ENCODE data around the gene MAGI1.

The MAGI1 gene

DNA sequence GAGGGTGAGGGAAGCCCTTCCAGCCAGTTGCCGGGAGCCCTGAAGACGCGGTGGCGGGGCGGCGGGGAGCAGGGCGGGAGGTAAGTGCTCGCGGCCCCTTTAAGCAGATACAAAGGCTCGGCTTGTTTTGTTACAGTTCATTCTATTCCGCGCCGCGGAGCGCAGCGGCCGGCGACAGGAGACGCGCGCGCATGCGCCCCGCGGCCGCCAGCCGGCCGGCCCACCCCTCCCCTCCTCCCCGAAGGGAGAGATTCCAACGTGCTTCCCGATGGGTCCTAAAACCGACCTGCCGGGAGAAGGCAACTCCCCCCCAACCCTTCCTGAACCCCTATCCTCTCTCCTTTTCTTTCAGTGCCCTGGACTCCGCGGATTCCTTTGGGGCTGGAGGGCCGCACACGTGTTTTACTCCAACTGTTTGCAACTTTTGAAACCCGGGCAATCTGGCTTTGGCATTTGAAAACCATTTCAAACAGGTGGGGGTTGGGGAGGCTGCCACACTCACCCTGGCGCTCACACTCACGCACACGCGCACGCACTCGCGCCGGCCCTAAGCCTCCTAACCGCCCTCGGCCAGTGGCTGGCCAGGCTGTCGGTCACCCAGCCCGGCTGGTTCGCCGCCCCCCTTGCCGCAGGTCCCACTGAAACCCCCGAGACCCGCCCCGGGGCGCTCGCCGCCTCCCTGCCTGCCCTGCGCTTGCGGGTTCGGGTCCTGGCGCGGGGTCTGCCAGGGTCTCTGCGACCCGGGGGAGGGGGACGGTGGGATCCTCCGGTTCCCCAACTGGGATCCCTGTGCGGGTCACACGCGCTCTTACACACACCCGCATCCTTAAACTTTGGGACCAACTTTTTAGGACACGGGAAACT lies at the start of gene MAGI1:
Gene MAGI1 (minus strand): TSS at position 193 of the 864 bp plus-strand sequence. CDS start 610 bp downstream, outside the sequence.
- Histone ChIP-seq H3K9me3 (no peaks in the 10 kb centered on the region), H3K4me1 (ENCODE audit: control insufficient read depth in 1 of 2, insufficient read depth in 1 of 2, low read depth in 1 of 2, low read length in 1 of 2) (peaks cover 0 to 15% of the 10 kb centered on the region in 2 experiments), H3K4me3 (ENCODE audit: low read depth in 1 of 2, low read length in 1 of 2) (peak within 1 kb of the TSS in 1 of 2 experiments; percentile 38), H3K36me3 (no peaks in the 10 kb centered on the region), H3K27ac (no peak within 1 kb of the TSS), H3K27me3 (peaks cover 97% of the 10 kb centered on the region)
- TF ChIP-seq, protein P1, sequence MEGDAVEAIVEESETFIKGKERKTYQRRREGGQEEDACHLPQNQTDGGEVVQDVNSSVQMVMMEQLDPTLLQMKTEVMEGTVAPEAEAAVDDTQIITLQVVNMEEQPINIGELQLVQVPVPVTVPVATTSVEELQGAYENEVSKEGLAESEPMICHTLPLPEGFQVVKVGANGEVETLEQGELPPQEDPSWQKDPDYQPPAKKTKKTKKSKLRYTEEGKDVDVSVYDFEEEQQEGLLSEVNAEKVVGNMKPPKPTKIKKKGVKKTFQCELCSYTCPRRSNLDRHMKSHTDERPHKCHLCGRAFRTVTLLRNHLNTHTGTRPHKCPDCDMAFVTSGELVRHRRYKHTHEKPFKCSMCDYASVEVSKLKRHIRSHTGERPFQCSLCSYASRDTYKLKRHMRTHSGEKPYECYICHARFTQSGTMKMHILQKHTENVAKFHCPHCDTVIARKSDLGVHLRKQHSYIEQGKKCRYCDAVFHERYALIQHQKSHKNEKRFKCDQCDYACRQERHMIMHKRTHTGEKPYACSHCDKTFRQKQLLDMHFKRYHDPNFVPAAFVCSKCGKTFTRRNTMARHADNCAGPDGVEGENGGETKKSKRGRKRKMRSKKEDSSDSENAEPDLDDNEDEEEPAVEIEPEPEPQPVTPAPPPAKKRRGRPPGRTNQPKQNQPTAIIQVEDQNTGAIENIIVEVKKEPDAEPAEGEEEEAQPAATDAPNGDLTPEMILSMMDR (IDR thresholded peaks at IDR 0.05): no peak

DNA sequence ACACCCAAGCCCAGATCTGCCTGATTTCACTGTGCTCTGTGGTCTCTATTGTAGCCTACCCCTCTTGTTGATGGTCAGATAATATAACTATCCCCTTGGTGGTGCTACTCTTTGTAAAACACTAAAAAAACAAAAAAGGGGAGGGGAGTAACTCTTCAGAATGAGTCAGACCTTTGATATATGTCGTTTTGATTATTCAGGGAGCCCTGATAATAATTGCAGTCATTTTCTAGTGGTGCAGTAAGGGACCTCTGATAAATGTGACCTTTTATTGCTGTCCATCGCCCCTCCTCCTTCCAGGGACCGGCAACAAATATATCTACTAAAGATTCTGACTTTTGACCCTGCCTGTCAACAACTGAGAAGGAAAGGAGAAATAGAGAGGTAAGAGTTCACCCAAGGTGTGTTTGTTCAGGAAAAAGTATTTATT lies 45.1 kb upstream of the MAGI1 start:
- Histone ChIP-seq H3K27me3 (no peaks in the 10 kb centered on the region), H3K36me3 (no peaks in the 10 kb centered on the region), H3K4me3 (ENCODE audit: low read depth in 1 of 2, low read length in 1 of 2) (no peak overlapping the region), H3K4me1 (ENCODE audit: control insufficient read depth in 1 of 2, insufficient read depth in 1 of 2, low read depth in 1 of 2, low read length in 1 of 2) (no peaks in the 10 kb centered on the region), H3K27ac (no peak overlapping the region), H3K9me3 (no peaks in the 10 kb centered on the region)
- TF ChIP-seq, protein P1 (IDR thresholded peaks at IDR 0.05): no peak

DNA sequence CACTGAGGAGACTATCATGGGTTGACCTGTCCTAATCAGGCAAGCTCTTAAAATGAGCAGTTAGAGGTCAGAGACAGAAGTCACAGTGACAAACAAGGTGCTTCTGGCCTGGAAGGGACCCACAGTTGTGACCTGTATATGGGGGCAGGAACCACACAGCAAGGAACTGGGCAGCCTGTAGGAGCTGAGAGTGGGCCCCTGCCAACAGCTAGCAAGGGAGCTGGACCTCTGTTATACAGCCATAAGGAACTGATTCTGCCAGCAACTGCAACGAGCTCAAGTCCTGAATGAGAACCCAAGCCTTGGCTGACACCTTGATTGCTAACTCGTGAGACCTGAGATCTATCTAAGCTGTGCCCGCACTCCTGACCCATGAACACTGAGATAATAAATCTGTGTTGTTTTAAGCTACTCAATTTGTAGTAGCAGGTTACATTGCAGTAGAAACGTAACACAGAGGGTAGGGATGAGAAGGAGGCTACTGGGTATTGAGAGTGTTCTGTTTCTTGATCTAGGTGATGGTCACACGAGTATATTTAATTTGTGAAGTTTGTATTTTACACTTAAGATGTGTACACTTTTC lies 44.5 kb upstream of the MAGI1 start:
- H3K4me3 ChIP-seq (ENCODE audit: low read depth in 1 of 2, low read length in 1 of 2): no peak overlapping the region
- H3K9me3 ChIP-seq: no peaks in the 10 kb centered on the region
- H3K27ac ChIP-seq: no peak overlapping the region
- no peaks in the 10 kb centered on the region for H3K36me3 ChIP-seq
- no peaks in the 10 kb centered on the region for H3K27me3 ChIP-seq
- H3K4me1 ChIP-seq (ENCODE audit: control insufficient read depth in 1 of 2, insufficient read depth in 1 of 2, low read depth in 1 of 2, low read length in 1 of 2): no peaks in the 10 kb centered on the region
- TF ChIP-seq, protein P1 (IDR thresholded peaks at IDR 0.05): no peak

GRCh38 chr3:66082679-66083078 lies 44.0 kb upstream of the MAGI1 start:
- H3K4me3 ChIP-seq (ENCODE audit: low read depth in 1 of 2, low read length in 1 of 2): no peak overlapping the region
- TF ChIP-seq, protein P1 (IDR thresholded peaks at IDR 0.05): no peak
- no peak overlapping the region for H3K27ac ChIP-seq
- H3K27me3 ChIP-seq: no peaks in the 10 kb centered on the region
- H3K36me3 ChIP-seq: no peaks in the 10 kb centered on the region
- no peaks in the 10 kb centered on the region for H3K4me1 ChIP-seq (ENCODE audit: control insufficient read depth in 1 of 2, insufficient read depth in 1 of 2, low read depth in 1 of 2, low read length in 1 of 2)
- H3K9me3 ChIP-seq: no peaks in the 10 kb centered on the region

GRCh38 chr3:66080167-66080566 lies 41.4 kb upstream of the MAGI1 start:
- TF ChIP-seq, protein P1 (IDR thresholded peaks at IDR 0.05): no peak
- H3K4me3 ChIP-seq (ENCODE audit: low read depth in 1 of 2, low read length in 1 of 2): no peak overlapping the region

More at GRCh38 chr3:66080167-66080566, 41.4 kb upstream of the MAGI1 start:
- Histone ChIP-seq H3K36me3 (no peaks in the 10 kb centered on the region), H3K9me3 (no peaks in the 10 kb centered on the region), H3K27ac (no peak overlapping the region), H3K4me1 (ENCODE audit: control insufficient read depth in 1 of 2, insufficient read depth in 1 of 2, low read depth in 1 of 2, low read length in 1 of 2) (no peaks in the 10 kb centered on the region), H3K27me3 (no peaks in the 10 kb centered on the region)

Data from neutrophil (primary cell).